ENCODE data around the gene AASS.

The AASS gene

DNA sequence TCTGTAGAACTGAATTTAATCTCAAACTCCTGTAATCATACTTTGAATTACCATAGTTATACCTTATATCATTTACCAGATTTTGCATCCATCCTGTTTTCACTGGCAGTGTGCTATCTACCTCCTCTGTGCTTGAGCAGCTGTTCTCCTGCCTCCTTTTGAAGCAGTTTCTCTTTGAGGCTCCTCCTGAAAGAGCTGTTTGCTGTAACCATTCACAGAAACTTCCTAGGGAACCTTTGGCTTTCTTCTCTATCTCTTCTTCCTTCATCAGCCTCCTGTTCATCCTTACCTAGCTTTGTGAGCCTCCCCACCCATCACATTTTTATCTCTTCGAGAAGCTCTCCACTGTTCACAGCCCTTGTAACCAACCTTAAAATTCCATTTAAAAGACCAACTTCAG, 108.2 kb downstream of the AASS start:
- no peak for DNase-seq

DNA sequence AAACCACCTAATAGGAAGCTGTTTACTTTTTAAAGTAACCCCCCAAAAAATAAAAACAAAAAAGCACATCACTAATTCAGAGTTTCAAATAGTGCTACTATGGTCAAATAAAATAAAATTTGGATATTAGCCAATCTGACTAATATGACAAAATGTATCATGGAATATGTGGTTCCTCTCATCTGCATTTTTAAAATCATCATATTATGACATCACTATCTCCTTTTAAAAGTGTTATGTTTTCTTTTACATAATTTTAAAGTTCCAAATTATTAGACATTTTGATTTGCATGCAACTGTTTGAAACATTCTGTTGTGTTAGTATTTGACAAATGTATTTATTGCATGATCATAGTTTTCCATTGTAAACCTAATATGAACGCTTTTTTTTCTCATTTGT, 110.4 kb downstream of the AASS start:
- no peak for DNase-seq

DNA sequence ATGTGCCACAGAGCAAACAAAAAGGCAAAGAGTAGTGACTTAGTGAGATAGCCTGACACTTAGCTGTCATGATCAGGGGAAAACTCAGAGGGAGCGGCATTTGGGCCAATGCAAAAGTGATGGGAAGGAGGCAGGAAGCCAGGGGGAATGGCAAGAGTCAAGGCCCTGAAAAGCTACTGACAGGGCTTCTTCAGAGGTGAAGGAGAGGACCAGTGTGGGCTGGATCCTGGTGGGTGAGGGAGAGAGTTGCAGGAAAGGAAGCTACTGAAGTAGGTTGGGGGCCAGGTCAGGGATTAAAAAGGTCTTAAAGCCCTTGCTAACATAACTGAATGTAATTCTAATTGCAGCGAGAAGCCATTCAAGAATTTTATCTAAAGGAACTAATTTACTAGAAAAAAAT, 117.0 kb downstream of the AASS start:
- DNase-seq, result no peak

All from CD4-positive, alpha-beta T cell treated with Interleukin-17A for 1 hour (primary cell).